HEK293 (cell line): ENCODE data around the gene FOXP1.

Experiments used
- CTCF ChIA-PET: fragments of 350-600 bp; formaldehyde crosslinking; extraction: SDS; loops from one replicate; lab custom pipeline; 2021; ENCODE audit warnings: antibody characterized with exemption; lab: Yijun Ruan, JAX
- POLR2A ChIA-PET: fragments of 300-600 bp; formaldehyde crosslinking; extraction: SDS; loops from one replicate; lab custom pipeline; 2020; ENCODE audit warnings: antibody characterized with exemption, inconsistent platforms; lab: Yijun Ruan, JAX
- H3K27ac ChIP-seq: fragments of 200-500 bp; sonication (Bioruptor generic); 2 replicates; pipeline ENCODE4 v1.5.1; 2014; ENCODE audit warnings: low read depth, low read length, control low read depth, inconsistent platforms; ENCODE audit errors: extremely low read depth
- H3K36me3 ChIP-seq, 2 experiments: fragments of 200-500 bp in 1 of 2; sonication (Bioruptor generic) in 1 of 2; 1 replicate in 1 of 2; 2 replicates in 1 of 2; pipeline ENCODE4 v1.5.1; 2014 to 2017; ENCODE audit warnings: inconsistent platforms in 2 of 2, low read length in 2 of 2; ENCODE audit not compliant: control insufficient read depth in 2 of 2, insufficient read depth in 1 of 2
- H3K4me1 ChIP-seq: fragments of 200-500 bp; sonication (Bioruptor generic); 2 replicates; pipeline ENCODE4 v1.5.1; 2014; ENCODE audit warnings: mild to moderate bottlenecking, low read length, inconsistent platforms; ENCODE audit not compliant: control insufficient read depth, insufficient read depth
- H3K4me3 ChIP-seq: 2 replicates; pipeline ENCODE4 v1.5.1; 2011; ENCODE audit warnings: low read depth, mild to moderate bottlenecking, control low read depth, low read length, moderate library complexity
- H3K9me3 ChIP-seq: fragments of 200-500 bp; sonication (Bioruptor generic); 2 replicates; pipeline ENCODE4 v1.5.1; 2014; ENCODE audit warnings: low read depth, low read length, inconsistent platforms; ENCODE audit not compliant: control insufficient read depth, insufficient read depth
- HIC1 ChIP-seq: fragments of 450-650 bp; formaldehyde crosslinking; IDR thresholded peaks from 2 replicates; pipeline ENCODE4 v1.5.1; 2016; ENCODE audit warnings: missing biosample characterization, missing genetic modification characterization
- KLF9 ChIP-seq: fragments of 450-650 bp; formaldehyde crosslinking; IDR thresholded peaks from 2 replicates; pipeline ENCODE4 v1.5.1; 2016; ENCODE audit warnings: missing biosample characterization, missing genetic modification characterization, low read depth
- REST ChIP-seq: fragments of 450-650 bp; formaldehyde crosslinking; IDR thresholded peaks from 2 replicates; pipeline ENCODE4 v1.5.1; 2016; ENCODE audit warnings: missing biosample characterization, missing genetic modification characterization
- YY2 ChIP-seq: fragments of 450-650 bp; formaldehyde crosslinking; IDR thresholded peaks from 2 replicates; pipeline ENCODE4 v1.5.1; 2016; ENCODE audit warnings: missing biosample characterization, missing genetic modification characterization
- ZNF133 ChIP-seq: fragments of 450-650 bp; formaldehyde crosslinking; IDR thresholded peaks from 2 replicates; pipeline ENCODE4 v1.5.1; 2016; ENCODE audit warnings: missing biosample characterization, missing genetic modification characterization
- ZNF138 ChIP-seq: fragments of 450-650 bp; formaldehyde crosslinking; IDR thresholded peaks from 2 replicates; pipeline ENCODE4 v1.5.1; 2016; ENCODE audit warnings: missing biosample characterization, missing genetic modification characterization, borderline replicate concordance
- ZNF155 ChIP-seq: fragments of 450-650 bp; formaldehyde crosslinking; IDR thresholded peaks from 2 replicates; pipeline ENCODE4 v1.5.1; 2016; ENCODE audit warnings: missing biosample characterization, missing genetic modification characterization
- ZNF18 ChIP-seq: fragments of 450-650 bp; formaldehyde crosslinking; IDR thresholded peaks from 2 replicates; pipeline ENCODE4 v1.5.1; 2016; ENCODE audit warnings: missing biosample characterization, missing genetic modification characterization
- ZNF184 ChIP-seq: fragments of 450-650 bp; IDR thresholded peaks from 2 replicates; pipeline ENCODE4 v1.5.1; 2018; ENCODE audit warnings: missing biosample characterization, mild to moderate bottlenecking, missing genetic modification characterization
- ZNF214 ChIP-seq: fragments of 450-650 bp; formaldehyde crosslinking; IDR thresholded peaks from 2 replicates; pipeline ENCODE4 v1.5.1; 2017; ENCODE audit warnings: missing biosample characterization, mild to moderate bottlenecking, missing genetic modification characterization, borderline replicate concordance
- ZNF26 ChIP-seq: fragments of 450-650 bp; formaldehyde crosslinking; IDR thresholded peaks from 2 replicates; pipeline ENCODE4 v1.5.1; 2016; ENCODE audit warnings: missing biosample characterization, missing genetic modification characterization
- ZNF266 ChIP-seq: fragments of 450-650 bp; formaldehyde crosslinking; IDR thresholded peaks from 2 replicates; pipeline ENCODE4 v1.5.1; 2016; ENCODE audit warnings: missing biosample characterization, missing genetic modification characterization, low read depth
- ZNF398 ChIP-seq: fragments of 450-650 bp; formaldehyde crosslinking; IDR thresholded peaks from 2 replicates; pipeline ENCODE4 v1.5.1; 2017; ENCODE audit warnings: missing biosample characterization, missing genetic modification characterization
- ZNF473 ChIP-seq: fragments of 450-650 bp; formaldehyde crosslinking; IDR thresholded peaks from 2 replicates; pipeline ENCODE4 v1.5.1; 2017; ENCODE audit warnings: missing biosample characterization, missing genetic modification characterization
- ZNF585B ChIP-seq: fragments of 450-650 bp; formaldehyde crosslinking; IDR thresholded peaks from 2 replicates; pipeline ENCODE4 v1.5.1; 2016; ENCODE audit warnings: missing biosample characterization, missing genetic modification characterization
- ZNF76 ChIP-seq: fragments of 450-650 bp; formaldehyde crosslinking; IDR thresholded peaks from 2 replicates; pipeline ENCODE4; 2016; ENCODE audit warnings: low read depth, missing biosample characterization, missing genetic modification characterization, borderline replicate concordance
- ZNF791 ChIP-seq: fragments of 450-650 bp; formaldehyde crosslinking; IDR thresholded peaks from 2 replicates; pipeline ENCODE4 v1.5.1; 2016; ENCODE audit warnings: missing biosample characterization, missing genetic modification characterization
- ZNF843 ChIP-seq: fragments of 450-650 bp; formaldehyde crosslinking; IDR thresholded peaks from 2 replicates; pipeline ENCODE4 v1.5.1; 2016; ENCODE audit warnings: missing biosample characterization, missing genetic modification characterization
- ZSCAN4 ChIP-seq: fragments of 450-650 bp; formaldehyde crosslinking; IDR thresholded peaks from 2 replicates; pipeline ENCODE4 v1.5.1; 2017; ENCODE audit warnings: missing biosample characterization, missing genetic modification characterization

The FOXP1 gene

GRCh38 chr3:71384388-71384787, 199.1 kb downstream of the FOXP1 start:
- TF ChIP-seq ZNF585B (tag by site-specific recombination) (no peak), ZNF133 (tag by site-specific recombination) (no peak), ZNF266 (no peak), ZSCAN4 (no peak), KLF9 (tag by site-specific recombination) (no peak), ZNF214 (tag by site-specific recombination) (no peak), REST (tag by site-specific recombination) (no peak), ZNF398 (tag by site-specific recombination) (no peak), HIC1 (tag by site-specific recombination) (no peak), ZNF473 (tag by site-specific recombination) (no peak), YY2 (no peak), ZNF791 (tag by site-specific recombination) (no peak), ZNF155 (tag by site-specific recombination) (no peak), ZNF184 (no peak), ZNF18 (tag by site-specific recombination) (no peak), ZNF76 (no peak), ZNF843 (tag by site-specific recombination) (no peak), ZNF26 (no peak), ZNF138 (no peak)
- TF ChIP-seq, all 188 proteins: peak for 0
- Histone ChIP-seq H3K4me1 (peaks cover 8% of the 10 kb centered on the region; the same call in 1 of the 2 replicates), H3K27ac (no peak overlapping the region), H3K4me3 (no peak overlapping the region), H3K9me3 (no peaks in the 10 kb centered on the region), H3K36me3 (no peaks in the 10 kb centered on the region)
- ChIA-PET POLR2A (no interaction called here), CTCF (no interaction called here)
